22Rv1 (cell line): ENCODE measurements around the gene TNK2.

Experiments used
- CTCF ChIP-seq: fragments of 450-650 bp; IDR thresholded peaks from 2 replicates; pipeline ENCODE4 v1.5.1; 2017; ENCODE audit warnings: mild to moderate bottlenecking
- ZFX ChIP-seq: fragments of 450-650 bp; IDR thresholded peaks from 2 replicates; pipeline ENCODE4 v1.6.1; 2017; ENCODE audit warnings: antibody characterized with exemption, borderline replicate concordance

- TF ChIP-seq CTCF (no peak), ZFX (no peak)
Observed at GRCh38 chr3:195845483-195845882, 62.9 kb downstream of the TNK2 start.
